Measurements from ENCODE around the gene TMEM108. TPM values are rescaled to one million over a fixed set of nuclear protein-coding genes. Genes with fewer than 3 reads are reported as not detected.

Gene TMEM108
- polyA plus RNA-seq, 3 donors, result 1.9 to 2.0 (median 2.0) TPM

DNA sequence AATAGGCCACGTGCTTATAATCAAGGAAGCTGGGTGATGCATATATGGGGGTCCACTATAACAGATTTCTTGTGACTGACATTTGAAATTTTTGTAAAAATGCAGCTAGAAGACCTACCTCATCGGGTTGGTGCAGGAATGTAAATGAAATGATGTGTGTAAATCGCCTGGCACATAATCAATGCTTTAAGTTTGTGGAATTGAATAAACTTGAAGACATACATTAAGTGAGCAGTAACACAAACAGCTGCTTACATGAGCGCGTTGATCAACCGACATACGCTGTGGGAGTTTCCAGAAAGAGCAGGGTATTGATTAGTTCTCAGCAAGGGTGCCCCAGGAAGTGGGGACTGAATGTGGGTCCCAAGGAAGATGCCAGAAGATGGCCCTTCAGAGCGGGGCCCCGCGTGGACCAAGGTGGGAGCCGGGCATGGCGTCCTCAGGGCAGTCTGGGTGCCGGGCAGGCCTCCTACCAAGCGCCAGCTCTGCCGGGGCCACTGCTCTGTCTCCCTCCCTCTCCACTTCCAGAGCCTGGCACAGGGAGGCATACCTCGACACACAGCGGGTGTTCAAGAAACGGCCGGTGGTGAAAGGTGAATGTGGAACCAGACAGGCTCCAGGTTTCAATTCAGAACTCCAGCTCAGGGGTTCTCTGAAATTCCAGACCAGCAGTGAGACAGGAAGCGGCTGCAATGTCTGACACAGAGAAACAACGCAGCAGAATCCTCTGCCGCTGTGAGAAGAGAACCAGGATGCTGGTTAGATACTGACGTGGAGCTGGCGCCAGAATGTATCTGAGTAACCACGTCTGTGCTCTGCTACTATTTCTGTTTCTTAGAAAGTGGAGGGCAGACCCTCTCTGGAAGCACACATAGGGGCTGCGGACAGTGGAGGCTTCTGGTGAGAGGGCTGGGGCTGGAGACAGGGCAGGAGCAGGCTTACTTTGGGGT, 374.3 kb downstream of the TMEM108 start:
- DNase-seq, result no peak

DNA sequence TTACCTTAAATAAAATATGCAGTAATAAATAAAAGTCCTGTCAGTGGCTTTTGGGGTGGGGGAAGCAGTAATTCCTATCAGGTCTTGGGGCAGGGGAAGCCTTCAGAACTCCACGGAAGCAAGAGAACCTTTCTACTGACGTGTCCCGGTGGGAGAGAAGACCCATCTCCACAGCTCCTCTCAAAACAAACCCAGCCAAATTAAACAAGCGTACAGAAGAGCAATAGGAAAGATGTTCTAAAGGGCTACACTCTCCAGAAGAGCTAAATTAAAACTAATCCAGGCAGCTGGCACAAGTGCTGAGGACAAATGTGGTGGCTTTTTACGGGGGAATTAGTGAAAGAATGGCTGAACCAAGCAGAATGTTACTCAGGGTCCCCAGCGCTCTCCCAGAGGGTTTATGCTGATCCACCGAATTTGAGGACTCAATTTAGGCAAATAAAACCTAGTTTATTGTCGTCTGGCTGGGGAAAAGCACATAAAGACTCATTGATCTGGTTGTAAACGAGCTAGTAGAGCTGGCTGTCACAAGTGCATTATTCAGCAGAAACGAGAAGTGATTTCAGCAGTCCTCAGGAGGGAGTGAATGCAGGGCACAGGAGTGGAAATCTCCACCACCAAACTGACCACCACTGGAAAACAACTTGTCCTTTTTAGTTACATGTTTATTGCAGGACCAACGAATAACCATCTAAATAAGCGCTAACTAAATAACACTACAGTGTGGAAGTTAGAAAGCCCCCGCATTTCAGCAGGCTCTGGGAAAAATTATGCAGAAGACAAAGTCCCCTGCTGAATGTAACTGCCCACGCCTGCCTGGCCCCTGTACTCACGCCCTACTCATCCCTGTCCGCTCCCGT, 375.2 kb downstream of the TMEM108 start:
- DNase-seq, result no peak

DNA sequence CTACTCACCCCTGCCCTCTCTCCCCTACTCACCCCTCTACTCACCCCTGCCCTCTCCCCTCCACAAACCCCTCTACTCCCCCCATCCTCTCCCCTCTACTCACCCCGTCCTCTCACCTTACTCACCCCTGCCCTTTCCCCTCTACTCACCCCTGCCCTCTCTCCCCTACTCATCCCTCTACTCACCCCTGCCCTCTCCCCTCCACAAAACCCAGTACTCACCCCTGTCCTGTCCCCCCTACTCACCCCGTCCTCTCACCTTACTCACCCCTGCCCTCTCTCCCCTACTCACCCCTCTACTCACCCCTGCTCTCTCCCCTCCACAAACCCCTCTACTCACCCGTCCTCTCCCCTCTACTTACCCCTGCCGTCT, 375.8 kb downstream of the TMEM108 start:
- no peak for DNase-seq

DNA sequence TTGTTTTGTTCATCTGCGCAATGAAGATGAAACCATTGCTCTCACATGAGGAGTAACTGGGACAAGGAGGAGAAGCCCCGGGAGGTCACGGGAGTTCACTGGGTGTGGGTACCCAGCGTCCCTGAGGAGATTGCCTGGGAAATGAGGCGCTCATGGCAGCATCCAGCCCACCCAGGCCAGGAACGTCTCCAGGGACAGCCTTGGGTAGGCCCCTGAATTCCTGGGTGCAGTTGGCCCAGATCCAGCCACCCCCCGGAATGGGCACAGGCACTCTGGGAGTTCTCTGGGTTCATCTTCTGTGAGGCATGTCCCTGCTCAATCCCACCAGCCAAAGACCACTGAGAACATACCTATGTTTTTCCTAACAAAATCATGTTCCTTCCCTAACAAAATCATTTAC, 380.2 kb downstream of the TMEM108 start:
- DNase-seq, result no peak

DNA sequence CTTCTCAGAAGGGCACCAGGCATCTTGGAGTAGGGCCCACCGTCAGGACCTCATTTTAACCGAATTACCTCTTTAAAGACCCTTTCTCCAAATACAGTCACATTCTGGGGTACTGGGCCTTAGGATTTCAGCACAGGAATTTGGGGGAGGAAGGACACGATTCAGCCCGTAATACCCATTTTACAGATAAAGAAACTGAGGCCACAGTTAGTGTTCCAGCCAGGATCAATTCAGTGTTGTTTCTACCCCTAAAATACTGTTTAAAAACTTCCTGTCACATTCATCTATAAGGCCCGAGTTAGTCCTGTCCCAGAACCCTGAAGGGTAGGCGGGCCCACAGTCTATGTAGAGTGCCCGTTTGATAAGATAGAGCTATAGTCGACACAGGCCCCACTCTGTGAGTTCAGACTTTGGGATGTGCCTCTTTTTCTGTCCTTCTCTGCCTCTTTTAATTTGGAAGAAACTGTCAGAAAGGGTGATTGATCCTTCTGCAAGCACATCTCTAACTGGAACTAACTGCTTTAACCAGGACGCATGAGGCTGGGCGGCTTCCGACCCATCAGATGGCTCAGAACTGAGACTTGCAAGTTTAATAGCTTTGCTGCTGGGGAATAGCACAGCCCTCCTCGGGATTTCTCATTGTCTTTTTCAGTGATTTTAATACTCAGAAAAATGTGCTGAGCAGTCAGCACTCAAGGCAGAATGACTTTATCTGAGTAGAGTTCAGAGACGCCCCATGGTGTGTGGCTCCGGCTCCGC, 381.1 kb downstream of the TMEM108 start:
- DNase-seq, result no peak

DNA sequence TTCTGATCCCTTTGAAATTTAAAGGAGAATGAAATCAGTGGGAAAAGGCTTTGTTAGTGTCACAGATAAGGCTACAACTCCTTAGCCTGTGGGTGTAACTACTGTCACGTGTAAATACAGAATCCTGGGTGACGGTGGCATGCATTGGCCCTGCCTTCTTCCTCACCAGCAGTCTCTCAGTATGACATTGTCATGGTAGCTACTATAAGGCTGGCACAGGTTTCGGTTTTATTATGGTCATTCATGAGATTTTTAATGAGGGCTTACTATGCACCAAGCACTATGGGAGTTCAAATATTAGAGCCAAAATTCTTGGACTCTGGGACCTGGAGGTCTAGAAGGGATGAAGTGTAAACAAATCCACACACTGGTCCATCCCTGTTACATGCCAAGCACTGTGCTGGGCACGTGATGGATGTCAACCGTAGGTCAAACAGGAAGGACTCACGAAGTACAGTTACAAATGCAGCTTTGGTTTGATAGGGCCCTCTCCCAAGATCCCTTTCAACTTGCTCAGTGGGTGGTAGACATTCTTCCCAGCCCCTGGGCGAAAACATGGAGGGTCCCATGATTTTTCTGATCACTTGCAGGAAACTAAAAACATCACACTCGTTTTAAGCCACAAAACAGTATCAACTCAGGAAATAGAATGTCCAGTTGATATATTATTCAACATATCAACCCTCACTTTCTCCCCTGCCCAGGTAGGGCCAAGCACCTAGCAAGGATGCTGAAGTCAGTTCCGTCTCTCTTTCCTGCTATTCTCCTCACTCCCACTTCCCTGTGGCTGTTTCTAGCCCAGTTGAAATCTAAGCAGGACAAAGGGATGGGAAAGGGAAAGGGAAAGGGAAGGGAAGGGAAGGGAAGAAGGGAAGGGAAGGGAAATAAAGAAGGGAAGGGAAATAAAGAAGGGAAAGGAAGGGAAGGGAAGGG, 387.0 kb downstream of the TMEM108 start:
- no peak for DNase-seq

DNA sequence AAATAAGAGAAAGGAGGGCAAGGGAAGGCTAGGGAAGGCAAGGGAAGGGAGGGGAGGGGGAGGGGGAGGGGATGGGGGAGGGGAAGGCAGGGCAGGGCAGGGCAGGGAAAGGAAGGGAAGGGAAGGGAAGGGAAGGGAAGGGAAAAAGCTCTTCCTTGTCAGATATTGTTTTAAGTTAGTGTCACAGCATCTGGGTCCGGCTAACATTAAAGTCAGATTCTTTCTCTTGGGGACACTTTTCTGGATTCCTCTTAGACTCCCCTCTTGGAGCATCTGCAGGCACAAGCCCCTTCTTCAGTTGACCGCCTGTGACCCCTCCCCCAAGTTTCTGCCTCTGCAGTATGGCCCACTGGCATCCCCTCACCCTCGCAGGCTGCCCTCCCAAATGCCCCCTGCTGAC, 387.7 kb downstream of the TMEM108 start:
- no peak for DNase-seq

DNA sequence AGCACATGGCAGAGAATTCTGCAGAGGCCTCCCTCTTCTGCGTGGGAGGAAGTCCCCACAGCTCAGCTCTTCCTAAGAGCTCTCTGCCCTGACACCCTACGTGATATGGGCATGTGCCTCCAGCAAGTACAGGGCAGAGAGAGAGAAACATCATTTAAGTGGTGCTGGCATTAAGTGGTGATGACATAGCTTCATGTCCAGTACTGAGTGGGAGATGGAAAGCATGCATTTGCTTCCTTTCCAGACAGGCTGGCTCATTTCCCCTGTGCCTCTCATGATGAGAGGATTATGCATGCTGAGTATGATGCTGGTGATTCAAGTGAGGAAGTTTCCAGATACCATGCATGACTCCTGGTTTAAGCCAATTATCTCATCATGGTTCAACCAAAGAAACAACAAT, 388.5 kb downstream of the TMEM108 start:
- DNase-seq, result no peak

DNA sequence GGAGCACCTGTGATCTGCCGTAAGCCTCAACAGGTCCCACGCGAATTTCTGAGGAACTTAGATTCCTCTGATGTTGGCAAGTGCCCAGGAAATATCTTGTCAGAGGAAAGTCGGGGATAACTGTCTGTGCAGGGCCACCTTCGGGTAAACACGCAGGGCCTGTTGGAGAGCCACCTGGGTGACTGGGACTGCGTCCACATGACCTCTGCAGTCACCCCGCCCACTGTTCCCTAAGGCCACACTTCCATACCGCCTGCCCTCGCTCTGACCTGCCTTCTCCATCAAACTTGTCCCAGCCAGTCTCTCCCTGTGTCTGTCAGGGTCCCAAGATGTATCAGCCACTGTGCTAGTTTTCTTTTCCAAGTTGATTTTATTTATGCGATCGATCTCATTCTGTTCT, 390.4 kb downstream of the TMEM108 start:
- DNase-seq, result no peak

DNA sequence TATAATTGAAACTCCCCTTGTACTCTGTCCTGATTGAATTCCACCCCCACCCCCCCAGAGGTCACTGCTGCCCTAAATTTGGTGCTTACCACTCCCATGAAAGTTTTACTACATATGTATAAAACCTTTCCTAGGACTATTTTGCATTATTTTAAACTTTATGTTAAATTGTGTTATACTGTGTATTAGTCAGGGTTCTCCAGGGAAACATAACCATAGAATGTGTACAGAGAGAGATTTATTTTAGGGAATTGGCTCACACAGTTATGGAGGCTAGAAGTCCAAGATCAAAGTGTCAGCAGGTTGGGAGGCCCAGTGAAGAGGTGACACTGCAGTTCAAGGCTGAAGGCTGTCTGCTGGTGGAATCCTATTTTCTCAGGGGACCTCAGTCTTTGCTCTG, 390.9 kb downstream of the TMEM108 start:
- DNase-seq, result no peak

DNA sequence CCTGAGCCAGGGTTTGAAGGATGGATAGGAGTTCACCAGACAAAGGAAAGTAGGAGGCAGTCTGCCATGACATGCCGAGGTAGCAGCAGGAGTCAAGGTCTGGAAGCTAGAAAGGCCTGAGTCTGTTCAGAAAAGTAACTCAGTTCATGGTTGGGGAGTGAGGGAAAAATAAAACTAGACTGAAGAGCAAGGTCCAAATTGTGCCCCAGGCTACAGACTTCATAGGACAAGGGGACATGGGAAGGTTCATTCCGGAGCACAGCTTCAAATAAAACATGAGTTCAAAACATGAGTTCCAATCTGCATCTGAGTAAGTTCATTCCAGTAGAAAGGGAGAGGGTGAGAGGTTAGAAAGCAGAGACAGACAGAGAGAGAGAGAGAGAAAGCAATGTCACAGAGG, 401.4 kb downstream of the TMEM108 start:
- no peak for DNase-seq

DNA sequence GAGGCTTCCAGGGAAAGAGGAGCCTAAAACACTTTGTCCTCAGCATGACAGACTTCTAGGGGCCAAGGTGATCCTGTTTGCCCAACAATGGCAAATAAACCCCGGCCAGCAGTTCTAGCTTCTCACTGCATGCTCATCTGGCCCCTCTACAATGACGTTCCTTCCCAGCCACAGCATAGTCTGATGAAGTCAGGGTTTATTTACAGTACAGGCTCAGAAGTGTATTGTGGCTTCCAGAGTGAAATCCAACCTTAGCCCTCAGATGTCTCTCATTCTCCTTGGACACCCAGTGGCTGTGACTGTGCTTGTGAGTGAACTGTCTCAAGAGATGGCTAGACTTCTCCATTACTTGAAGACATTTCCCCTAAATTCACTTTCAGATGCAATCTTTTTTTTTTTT, 402.5 kb downstream of the TMEM108 start:
- no peak for DNase-seq

DNA sequence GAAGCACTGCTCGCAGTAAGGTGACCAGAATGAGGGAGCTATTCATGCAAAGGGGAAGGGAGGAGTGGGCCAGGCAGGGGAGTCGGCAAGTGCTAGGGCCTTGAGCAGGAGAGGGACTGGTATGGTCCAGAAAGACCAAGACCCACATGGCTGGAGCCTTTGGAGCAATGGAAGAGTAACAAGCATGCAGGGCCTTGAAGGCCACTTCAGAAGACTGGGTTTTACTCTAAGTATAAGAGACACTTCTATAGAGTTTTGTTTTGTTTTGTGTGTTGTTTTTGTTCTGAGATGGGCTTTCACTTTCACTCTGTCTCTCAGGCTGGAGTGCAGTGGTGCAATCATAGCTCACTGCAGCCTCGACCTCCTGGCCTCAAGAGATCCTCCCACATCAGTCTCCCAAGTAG, 403.7 kb downstream of the TMEM108 start:
- no peak for DNase-seq

DNA sequence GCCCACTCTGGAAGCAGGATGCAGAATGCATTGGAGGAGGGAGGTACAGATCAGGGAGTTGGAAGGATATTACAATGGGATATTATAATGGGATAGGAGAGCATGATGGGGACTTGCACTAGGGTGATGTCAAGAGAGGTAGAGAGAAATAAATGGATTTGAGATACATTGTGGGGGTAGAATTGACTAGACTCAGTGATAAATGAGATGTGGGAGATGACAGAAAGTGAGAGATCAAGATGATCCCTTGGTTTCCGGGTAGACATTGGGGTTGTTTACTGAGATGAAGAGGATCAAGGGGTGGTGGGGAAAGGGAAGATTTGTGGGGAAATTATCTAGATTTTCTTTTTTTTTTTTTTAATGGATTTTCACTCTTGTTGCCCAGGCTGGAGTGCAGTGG, 404.3 kb downstream of the TMEM108 start:
- DNase-seq, result no peak

DNA sequence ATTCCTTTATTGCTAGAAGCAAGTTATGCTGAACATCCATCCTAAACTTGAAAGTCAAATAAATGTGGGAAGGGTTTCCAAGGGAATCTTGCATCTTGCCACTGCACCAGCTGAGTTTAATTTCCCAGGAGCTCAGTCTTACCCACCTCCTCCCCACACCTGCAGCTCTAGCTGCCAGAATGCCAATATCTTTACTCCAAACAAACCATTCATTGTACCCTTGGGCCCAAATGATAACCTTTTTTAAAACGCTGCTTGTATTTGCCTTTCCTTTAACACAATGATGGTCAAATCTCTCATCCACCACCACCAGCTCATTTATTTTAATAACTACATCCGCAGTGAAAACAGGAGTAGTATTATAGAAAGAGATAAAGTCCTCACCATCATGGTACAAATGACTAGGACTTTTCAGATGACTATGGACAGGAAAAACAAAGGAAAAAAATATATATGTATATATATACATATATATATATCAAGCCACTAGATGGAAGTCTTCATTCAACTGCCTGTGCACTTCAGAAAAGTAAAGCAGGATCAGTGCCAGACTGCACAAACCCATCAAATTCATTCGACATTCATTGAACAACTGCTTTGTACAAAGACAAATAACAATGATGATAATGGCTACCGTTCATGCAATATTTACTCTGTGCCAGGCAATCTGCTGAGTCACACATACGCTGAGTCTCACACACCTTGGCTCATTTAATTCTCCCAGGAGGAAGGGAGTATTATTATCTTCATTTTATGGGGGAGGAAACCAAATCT, 405.6 kb downstream of the TMEM108 start:
- no peak for DNase-seq

DNA sequence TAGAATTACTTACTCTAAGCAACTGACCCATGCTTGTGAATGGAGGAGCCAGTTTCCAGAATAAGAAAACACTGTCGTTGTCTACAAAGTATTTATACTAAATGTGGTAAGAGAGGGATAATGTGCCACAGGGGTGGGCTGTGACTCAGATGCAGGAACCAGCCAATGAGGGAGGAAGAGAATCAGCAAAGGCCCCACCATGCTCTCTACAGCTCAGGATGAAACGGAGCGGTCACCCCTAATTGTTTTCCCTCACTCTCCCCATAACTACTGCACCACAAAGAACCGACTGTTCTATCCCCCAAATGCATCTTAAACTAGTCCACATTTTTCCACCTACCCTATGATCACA, 406.2 kb downstream of the TMEM108 start:
- no peak for DNase-seq

DNA sequence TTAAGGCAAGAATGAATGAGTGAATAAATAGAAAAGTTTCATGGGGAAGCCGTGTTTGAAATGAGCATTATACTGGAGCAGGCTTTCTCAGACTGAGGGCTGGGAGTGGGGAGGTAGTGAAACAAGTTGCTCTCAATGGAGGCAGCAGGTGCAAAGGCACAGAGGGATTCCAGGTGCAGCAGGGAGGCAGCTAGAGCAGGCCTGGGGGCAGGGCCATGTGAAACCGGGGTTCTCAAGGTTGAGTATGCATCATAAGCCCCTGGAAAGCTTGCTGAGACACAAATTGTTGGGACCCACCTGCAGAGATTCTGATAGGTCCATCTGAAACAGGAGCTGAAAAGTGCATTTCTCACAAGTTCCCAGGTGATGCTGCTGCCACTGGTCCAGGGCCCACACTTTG, 406.9 kb downstream of the TMEM108 start:
- no peak for DNase-seq
